ENCODE data around the gene SPTB.
A peak's percentile ranks its signal among the peaks of the same experiment; 100 is the strongest.

Gene SPTB

GRCh38 chr14:64789696-64790095 lies 90.0 kb downstream of the SPTB start:
- DNase-seq (ENCODE audit: low read depth, low spot score): no peak

GRCh38 chr14:64788706-64789105 lies 91.0 kb downstream of the SPTB start:
- peak; percentile 87 for DNase-seq (ENCODE audit: low read depth, low spot score)

GRCh38 chr14:64787619-64788018 lies 92.1 kb downstream of the SPTB start:
- no peak for DNase-seq (ENCODE audit: low read depth, low spot score)

GRCh38 chr14:64786296-64787149 lies 93.2 kb downstream of the SPTB start:
- DNase-seq (ENCODE audit: low read depth, low spot score): peak; percentile 34

- DNase-seq (ENCODE audit: low read depth, low spot score): no peak
Measured at GRCh38 chr14:64784006-64784405, 95.7 kb downstream of the SPTB start.

- DNase-seq (ENCODE audit: low read depth, low spot score): no peak
Measured at GRCh38 chr14:64782196-64782595, 97.5 kb downstream of the SPTB start.

GRCh38 chr14:64779472-64779871 lies 100.2 kb downstream of the SPTB start:
- DNase-seq (ENCODE audit: low read depth, low spot score): no peak

- DNase-seq (ENCODE audit: low read depth, low spot score): no peak
Measured at GRCh38 chr14:64778104-64778754, 101.5 kb downstream of the SPTB start.

- DNase-seq (ENCODE audit: low read depth, low spot score): no peak
Measured at GRCh38 chr14:64777461-64777860, 102.2 kb downstream of the SPTB start.

- DNase-seq (ENCODE audit: low read depth, low spot score): no peak
Measured at GRCh38 chr14:64775081-64775777, 104.5 kb downstream of the SPTB start.

GRCh38 chr14:64774272-64774671 lies 105.4 kb downstream of the SPTB start:
- no peak for DNase-seq (ENCODE audit: low read depth, low spot score)

- no peak for DNase-seq (ENCODE audit: low read depth, low spot score)
Measured at GRCh38 chr14:64773577-64773976, 106.1 kb downstream of the SPTB start.

- no peak for DNase-seq (ENCODE audit: low read depth, low spot score)
Measured at GRCh38 chr14:64773046-64773445, 106.7 kb downstream of the SPTB start.

GRCh38 chr14:64772397-64772950 lies 107.2 kb downstream of the SPTB start:
- DNase-seq (ENCODE audit: low read depth, low spot score): no peak

- DNase-seq (ENCODE audit: low read depth, low spot score): no peak
Measured at GRCh38 chr14:64771161-64771560, 108.5 kb downstream of the SPTB start.

- DNase-seq (ENCODE audit: low read depth, low spot score): no peak
Measured at GRCh38 chr14:64770751-64771150, 109.0 kb downstream of the SPTB start.

- DNase-seq (ENCODE audit: low read depth, low spot score): no peak
Measured at GRCh38 chr14:64769096-64770020, 110.3 kb downstream of the SPTB start.

- DNase-seq (ENCODE audit: low read depth, low spot score): no peak
Measured at GRCh38 chr14:64768401-64769095, 111.2 kb downstream of the SPTB start.

- DNase-seq (ENCODE audit: low read depth, low spot score): no peak
Measured at GRCh38 chr14:64767215-64767964, 112.3 kb downstream of the SPTB start.

Data from astrocyte of the hippocampus (primary cell).